HG02884 (cell line): ENCODE results near the gene CBFA2T3.

Experiments
- ATAC-seq: cut with Tn5 transposase; IDR thresholded peaks from one replicate; pipeline ENCODE4 v1.9.1; 2021; ENCODE audit warnings: mild to moderate bottlenecking, moderate library complexity; ENCODE audit not compliant: unreplicated experiment

CBFA2T3 gene

GRCh38 chr16:88826070-88826840, 150.8 kb downstream of the CBFA2T3 start:
- no peak for ATAC-seq

- ATAC-seq, result no peak
Observed at GRCh38 chr16:88825146-88825545, 151.9 kb downstream of the CBFA2T3 start.
